H1 (cell line): ENCODE measurements around the gene NFIC. TPM values are rescaled to one million over a fixed set of nuclear protein-coding genes. Genes with fewer than 3 reads are reported as not detected.

Experiments used
- CTCF ChIA-PET: fragments of 300-600 bp; sonication (Branson Sonifier 250); formaldehyde crosslinking; loops from one replicate; lab custom pipeline; 2021; ENCODE audit not compliant: partially characterized antibody; lab: Charles Lee
- POLR2A ChIA-PET: fragments of 300-600 bp; sonication (Branson Sonifier 250); formaldehyde crosslinking; loops from one replicate; lab custom pipeline; 2021; ENCODE audit warnings: inconsistent platforms; ENCODE audit not compliant: partially characterized antibody; lab: Charles Lee
- DNase-seq, 2 experiments: peaks; one replicate each; pipeline versions ENCODE4 v3.0.0 to v3.0.0-alpha.2; 2010 to 2022; ENCODE audit warnings: low spot score in 2 of 2, low read depth in 1 of 2, mixed read lengths in 1 of 2
- FAIRE-seq: peaks from 2 replicates; lab custom pipeline; 2011; peaks lifted over from hg19 to GRCh38; lab: Jason Lieb, UNC
- H2AFZ ChIP-seq: 2 replicates; pipeline ENCODE4 v1.8.1; 2012; ENCODE audit warnings: low read length, inconsistent platforms
- H2AK5ac ChIP-seq: 2 replicates; pipeline ENCODE4 v1.6.1; 2013; ENCODE audit warnings: low read depth, low read length
- H2BK120ac ChIP-seq: replicated peaks from 2 replicates; pipeline ENCODE3; 2013; ENCODE audit warnings: low read depth, low read length, inconsistent platforms
- H2BK12ac ChIP-seq: 2 replicates; pipeline ENCODE4 v1.6.1; 2013; ENCODE audit warnings: low read depth, low read length
- H2BK15ac ChIP-seq: 2 replicates; pipeline ENCODE4 v1.6.1; 2013; ENCODE audit warnings: low read length
- H2BK20ac ChIP-seq: 2 replicates; pipeline ENCODE4 v1.6.1; 2013; ENCODE audit warnings: low read length
- H2BK5ac ChIP-seq: 2 replicates; pipeline ENCODE4 v1.6.1; 2013; ENCODE audit warnings: low read depth, low read length
- H3K14ac ChIP-seq: 2 replicates; pipeline ENCODE4 v1.6.1; 2013; ENCODE audit warnings: inconsistent platforms; ENCODE audit not compliant: insufficient read length
- H3K18ac ChIP-seq: 2 replicates; pipeline ENCODE4 v1.6.1; 2013; ENCODE audit warnings: low read length; ENCODE audit errors: extremely low read depth
- H3K23ac ChIP-seq: 2 replicates; pipeline ENCODE4 v1.6.1; 2013; ENCODE audit warnings: inconsistent platforms; ENCODE audit not compliant: insufficient read length
- H3K23me2 ChIP-seq: 2 replicates; pipeline ENCODE4 v1.6.1; 2013; ENCODE audit warnings: low read depth, low read length
- H3K27ac ChIP-seq: 2 replicates; pipeline ENCODE4 v1.6.1; 2011; ENCODE audit warnings: low read depth, low read length, inconsistent platforms
- H3K27me3 ChIP-seq, 4 experiments: replicated peaks in 1 of 4; 1 replicate in 1 of 4; 2 replicates in 3 of 4; pipeline versions ENCODE4 v1.6.1 to v1.8.1; 2011 to 2013; ENCODE audit warnings: low read length in 3 of 4, mild to moderate bottlenecking in 3 of 4, inconsistent platforms in 2 of 4, mixed read lengths in 2 of 4, moderate library complexity in 1 of 4; ENCODE audit not compliant: control insufficient read depth in 3 of 4, insufficient read depth in 3 of 4; ENCODE audit errors: extremely low read depth in 1 of 4
- H3K36me3 ChIP-seq, 4 experiments: 2 replicates each; pipeline versions ENCODE4 v1.6.1 to v1.8.1; 2011 to 2013; ENCODE audit warnings: mild to moderate bottlenecking in 4 of 4, low read length in 3 of 4, moderate library complexity in 2 of 4, control low read depth in 1 of 4, inconsistent platforms in 1 of 4; ENCODE audit not compliant: insufficient read depth in 4 of 4, control insufficient read depth in 2 of 4
- H3K4ac ChIP-seq: replicated peaks from 2 replicates; pipeline ENCODE3; 2013; ENCODE audit warnings: low read length, low read depth, mixed read lengths, inconsistent platforms; ENCODE audit not compliant: insufficient read length
- H3K4me1 ChIP-seq, 4 experiments: replicated peaks in 1 of 4; 1 replicate in 1 of 4; 2 replicates in 3 of 4; pipeline versions ENCODE4 v1.6.1 to v1.8.1; 2011 to 2013; ENCODE audit warnings: low read length in 3 of 4, inconsistent platforms in 2 of 4, mixed read lengths in 1 of 4; ENCODE audit not compliant: insufficient read depth in 4 of 4, control insufficient read depth in 3 of 4
- H3K4me2 ChIP-seq, 2 experiments: 2 replicates each; pipeline versions ENCODE4 v1.6.1 to v1.8.1; 2011 to 2013; ENCODE audit warnings: low read depth in 2 of 2, low read length in 2 of 2, control low read depth in 1 of 2, inconsistent platforms in 1 of 2, mild to moderate bottlenecking in 1 of 2; ENCODE audit not compliant: insufficient read depth in 1 of 2
- H3K4me3 ChIP-seq, 4 experiments: fragments of 200-600, 300-600 bp in 1 of 4; sonication (generic), shearing (Covaris generic), sonication (Bioruptor Twin) in 1 of 4; 2 replicates each; pipeline versions ENCODE4 v1.5.1 to v1.8.1; 2011 to 2016; ENCODE audit warnings: low read length in 4 of 4, low read depth in 3 of 4, control low read depth in 2 of 4, inconsistent platforms in 2 of 4, mild to moderate bottlenecking in 2 of 4, mixed read lengths in 1 of 4, moderate library complexity in 1 of 4; ENCODE audit not compliant: insufficient read depth in 2 of 4; ENCODE audit errors: extremely low read depth in 1 of 4
- H3K56ac ChIP-seq: replicated peaks from 2 replicates; pipeline ENCODE3; 2013; ENCODE audit warnings: low read depth, mild to moderate bottlenecking, mixed read lengths, low read length, inconsistent platforms; ENCODE audit not compliant: insufficient read length
- H3K79me1 ChIP-seq: 2 replicates; pipeline ENCODE4 v1.6.1; 2013; ENCODE audit warnings: low read depth, low read length, control low read depth
- H3K79me2 ChIP-seq, 2 experiments: 2 replicates each; pipeline versions ENCODE4 v1.6.1 to v1.8.1; 2012 to 2013; ENCODE audit warnings: low read length in 2 of 2, mild to moderate bottlenecking in 2 of 2, inconsistent platforms in 1 of 2; ENCODE audit not compliant: insufficient read depth in 2 of 2, control insufficient read depth in 1 of 2
- H3K9ac ChIP-seq, 4 experiments: replicated peaks in 1 of 4; 1 replicate in 1 of 4; 2 replicates in 3 of 4; pipeline versions ENCODE4 v1.6.1 to v1.8.1; 2011 to 2013; ENCODE audit warnings: low read depth in 3 of 4, low read length in 3 of 4, control low read depth in 2 of 4, mild to moderate bottlenecking in 2 of 4, moderate library complexity in 2 of 4, inconsistent platforms in 1 of 4; ENCODE audit errors: extremely low read depth in 1 of 4
- H3K9me3 ChIP-seq, 2 experiments: 2 replicates each; pipeline versions ENCODE4 v1.6.1 to v1.8.1; 2012 to 2013; ENCODE audit warnings: mild to moderate bottlenecking in 2 of 2, moderate library complexity in 2 of 2, control low read depth in 1 of 2, inconsistent platforms in 1 of 2, low read depth in 1 of 2, low read length in 1 of 2, mixed read lengths in 1 of 2; ENCODE audit not compliant: insufficient read depth in 2 of 2
- H4K20me1 ChIP-seq, 2 experiments: replicated peaks in 1 of 2; 2 replicates each; pipeline versions ENCODE3 to v1.8.1; 2011 to 2013; ENCODE audit warnings: inconsistent platforms in 2 of 2, low read length in 2 of 2, mild to moderate bottlenecking in 1 of 2; ENCODE audit not compliant: insufficient read depth in 2 of 2, control insufficient read depth in 1 of 2
- H4K5ac ChIP-seq: 2 replicates; pipeline ENCODE4 v1.6.1; 2013; ENCODE audit warnings: low read length, low read depth, mixed read lengths, inconsistent platforms; ENCODE audit not compliant: insufficient read length
- H4K8ac ChIP-seq: 2 replicates; pipeline ENCODE4 v1.8.0; 2013; ENCODE audit warnings: mild to moderate bottlenecking, moderate library complexity, low read length, inconsistent platforms; ENCODE audit not compliant: insufficient read depth; ENCODE audit errors: extremely low read depth
- H4K91ac ChIP-seq: replicated peaks from 2 replicates; pipeline ENCODE3; 2013; ENCODE audit warnings: low read length, mixed read lengths, inconsistent platforms; ENCODE audit not compliant: insufficient read length
- CBX8 ChIP-seq: fragments of 300-800, 300-1000 bp; sonication (generic); IDR thresholded peaks from 2 replicates; pipeline ENCODE4 v1.7.1; 2016; ENCODE audit warnings: low read depth, low read length, borderline replicate concordance
- EP300 ChIP-seq, 2 experiments: IDR thresholded peaks; 1 replicate in 1 of 2; 2 replicates in 1 of 2; pipeline ENCODE4 v1.6.1; 2011 to 2012; ENCODE audit warnings: low read depth in 2 of 2, low read length in 2 of 2, mild to moderate bottlenecking in 2 of 2, borderline replicate concordance in 1 of 2, inconsistent platforms in 1 of 2, moderate library complexity in 1 of 2
- EZH2 ChIP-seq: fragments of 200-600 bp; sonication (generic); IDR thresholded peaks from 2 replicates; pipeline ENCODE4 v1.7.1; 2012; ENCODE audit warnings: low read depth, mild to moderate bottlenecking, moderate library complexity, low read length, inconsistent platforms; ENCODE audit not compliant: severe bottlenecking
- KDM1A ChIP-seq: fragments of 200-600, 300-600 bp; sonication (generic); IDR thresholded peaks from 2 replicates; pipeline ENCODE4 v1.7.1; 2016; ENCODE audit warnings: mild to moderate bottlenecking, low read length, borderline replicate concordance
- PHF8 ChIP-seq: fragments of 200-600 bp; sonication (generic); conservative IDR thresholded peaks from 2 replicates; pipeline ENCODE4 v1.7.1; 2012; ENCODE audit warnings: low read depth, mild to moderate bottlenecking, inconsistent platforms, low read length, moderate library complexity
- SIX5 ChIP-seq: IDR thresholded peaks from 2 replicates; pipeline ENCODE4 v1.6.1; 2011; ENCODE audit warnings: mild to moderate bottlenecking, low read depth, low read length
- TBP ChIP-seq: IDR thresholded peaks from 2 replicates; pipeline ENCODE4 v1.6.1; 2011; ENCODE audit warnings: low read depth, low read length, improper control_type of control experiment
- TCF12 ChIP-seq: IDR thresholded peaks from 2 replicates; pipeline ENCODE4 v1.6.1; 2011; ENCODE audit warnings: low read depth, mild to moderate bottlenecking, low read length
- YY1 ChIP-seq: IDR thresholded peaks from 2 replicates; pipeline ENCODE4 v1.6.1; 2011; ENCODE audit warnings: low read depth, mild to moderate bottlenecking, low read length
- WGBS, 2 experiments: shearing (Covaris generic) in 1 of 2; methylation state at CpG; one replicate each; pipeline versions ENCODE4 v1.1.6 to v1.1.7; 2013 to 2015; ENCODE audit warnings: low lambda C conversion rate in 2 of 2, mixed read lengths in 2 of 2, inconsistent platforms in 1 of 2, low coverage in 1 of 2, missing lambda C conversion rate in 1 of 2; ENCODE audit not compliant: insufficient replicate concordance in 2 of 2, insufficient coverage in 1 of 2, insufficient read length in 1 of 2; ENCODE audit errors: extremely low coverage in 1 of 2, missing lambda C conversion rate in 1 of 2; 5-methylcytosine and 5-hydroxymethylcytosine counted together
- polyA plus RNA-seq, 7 experiments: library from polyadenylated mRNA; depleted of rRNA in 3 of 7; stranded (reverse) in 5 of 7; unstranded in 2 of 7; fragments of >200 nt in 5 of 7; fragments of 200-250 nt in 2 of 7; gene quantifications; 1 replicate in 5 of 7; 2 replicates in 1 of 7; 4 replicates in 1 of 7; pipeline versions ENCODE4 v1.2.1 to v1.2.3, GENCODE V29; 2011 to 2013; ENCODE audit warnings: missing spikeins in 2 of 7, mixed read lengths in 2 of 7
- total RNA-seq: library from RNA; stranded (reverse); fragmentation: NEBNext Ultra II Directional; extraction: Animal tissue kit (Norgen Biotek cat#: 25700); gene quantifications from 2 replicates; pipeline ENCODE4 v1.2.1, GENCODE V29; 2021
- TF ChIP-seq, protein P1 (sequence below): IDR thresholded peaks from 2 replicates; pipeline ENCODE4 v1.6.1; 2012; ENCODE audit warnings: inconsistent platforms
- TF ChIP-seq, protein P2 (sequence below), 3 experiments: IDR thresholded peaks; 1 replicate in 2 of 3; 2 replicates in 1 of 3; pipeline versions ENCODE4 v1.5.1 to v1.6.1; 2011; ENCODE audit warnings: low read length in 3 of 3, mild to moderate bottlenecking in 3 of 3, inconsistent platforms in 2 of 3, low read depth in 1 of 3, moderate library complexity in 1 of 3; ENCODE audit not compliant: insufficient read depth in 1 of 3; ENCODE audit errors: control extremely low read depth in 1 of 3

Gene NFIC
- total and polyA plus RNA-seq, 2 of the 8 experiments (the other 6 are each of a cell fraction or from before 2014, with no cell fraction given), result 0.56 to 3.2 TPM

DNA sequence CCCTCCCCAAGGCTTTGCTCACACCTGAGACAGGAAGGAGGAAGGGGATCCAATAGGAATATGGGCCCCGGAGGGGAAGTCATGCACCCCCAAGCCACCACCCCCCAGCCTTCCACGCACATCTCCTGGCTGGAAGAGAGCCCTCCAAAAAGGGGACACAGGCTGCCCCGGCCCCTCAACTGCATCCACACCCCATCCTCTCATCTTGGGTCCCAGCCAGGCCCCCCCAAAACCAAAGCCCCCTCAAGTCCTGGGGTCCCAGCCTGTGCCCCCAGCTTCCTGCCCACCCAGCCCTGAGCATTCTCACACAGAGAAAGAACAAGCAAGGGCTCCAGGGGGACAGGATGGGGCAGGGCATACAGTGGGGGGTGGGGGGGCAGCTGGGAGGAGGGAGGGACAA, 101.8 kb downstream of the NFIC start:
- Histone ChIP-seq H3K4me3 (no peak overlapping the region), H4K91ac (no peak overlapping the region), H3K14ac (no peak overlapping the region), H4K8ac (no peak overlapping the region), H3K4me2 (no peak overlapping the region), H3K18ac (no peak overlapping the region), H3K4ac (no peak overlapping the region), H3K4me1 (peaks cover 0 to 3% (median 1%) of the 10 kb centered on the region in 4 experiments; a peak in 4 of 7 replicates), H3K27me3 (peaks cover 10 to 42% (median 31%) of the 10 kb centered on the region in 4 experiments), H3K36me3 (no peaks in the 10 kb centered on the region; a peak in 1 of 8 replicates), H3K56ac (no peak overlapping the region), H4K5ac (no peak overlapping the region), H3K79me1 (no peaks in the 10 kb centered on the region), H2BK20ac (no peak overlapping the region), H2BK5ac (no peak overlapping the region), H2BK15ac (no peak overlapping the region), H2BK120ac (no peak overlapping the region), H4K20me1 (no peaks in the 10 kb centered on the region), H2AK5ac (no peak overlapping the region), H3K23ac (no peak overlapping the region), H3K79me2 (no peaks in the 10 kb centered on the region), H3K9me3 (peaks cover 6 to 10% of the 10 kb centered on the region in 2 experiments; a peak in 3 of 4 replicates), H3K9ac (no peak overlapping the region), H3K23me2 (peaks cover 5% of the 10 kb centered on the region; the same call in 1 of the 2 replicates), H2BK12ac (no peak overlapping the region), H2AFZ (no peak overlapping the region), H3K27ac (no peak overlapping the region)
- DNase-seq, result no peak
- no peak for FAIRE-seq
- CTCF ChIA-PET, result interaction anchor here (3.5 to 6.8 kb wide), 5 partner anchors 15 to 141 kb away, joined by 17 to 97 read pairs (median 27); partner anchors contain the start of genes SMIM24 and SMIM44
- WGBS, 2 experiments, result 80% methylated on average over 1 of the region's 3 CpGs; no CpG with 5 or more reads in 1 of the 2 experiments
- POLR2A ChIA-PET, result no interaction called here
- TF ChIP-seq PHF8 (no peak), TCF12 (no peak), SIX5 (no peak), TBP (no peak), CBX8 (no peak), EP300 (IDR thresholded peaks at IDR 0.05; ENCODE audit: borderline replicate concordance in 1 of 2, low read depth in 2 of 2, low read length in 2 of 2) (no peak), KDM1A (no peak), EZH2 (no peak), YY1 (no peak)
- TF ChIP-seq, protein P1, sequence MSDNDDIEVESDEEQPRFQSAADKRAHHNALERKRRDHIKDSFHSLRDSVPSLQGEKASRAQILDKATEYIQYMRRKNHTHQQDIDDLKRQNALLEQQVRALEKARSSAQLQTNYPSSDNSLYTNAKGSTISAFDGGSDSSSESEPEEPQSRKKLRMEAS, result no peak
- TF ChIP-seq, protein P2, sequence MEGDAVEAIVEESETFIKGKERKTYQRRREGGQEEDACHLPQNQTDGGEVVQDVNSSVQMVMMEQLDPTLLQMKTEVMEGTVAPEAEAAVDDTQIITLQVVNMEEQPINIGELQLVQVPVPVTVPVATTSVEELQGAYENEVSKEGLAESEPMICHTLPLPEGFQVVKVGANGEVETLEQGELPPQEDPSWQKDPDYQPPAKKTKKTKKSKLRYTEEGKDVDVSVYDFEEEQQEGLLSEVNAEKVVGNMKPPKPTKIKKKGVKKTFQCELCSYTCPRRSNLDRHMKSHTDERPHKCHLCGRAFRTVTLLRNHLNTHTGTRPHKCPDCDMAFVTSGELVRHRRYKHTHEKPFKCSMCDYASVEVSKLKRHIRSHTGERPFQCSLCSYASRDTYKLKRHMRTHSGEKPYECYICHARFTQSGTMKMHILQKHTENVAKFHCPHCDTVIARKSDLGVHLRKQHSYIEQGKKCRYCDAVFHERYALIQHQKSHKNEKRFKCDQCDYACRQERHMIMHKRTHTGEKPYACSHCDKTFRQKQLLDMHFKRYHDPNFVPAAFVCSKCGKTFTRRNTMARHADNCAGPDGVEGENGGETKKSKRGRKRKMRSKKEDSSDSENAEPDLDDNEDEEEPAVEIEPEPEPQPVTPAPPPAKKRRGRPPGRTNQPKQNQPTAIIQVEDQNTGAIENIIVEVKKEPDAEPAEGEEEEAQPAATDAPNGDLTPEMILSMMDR (IDR thresholded peaks at IDR 0.05; ENCODE audit: control extremely low read depth in 1 of 3, insufficient read depth in 1 of 3, low read depth in 1 of 3, low read length in 3 of 3), result no peak
